Measurements from ENCODE around the gene PCSK1. TPM values are rescaled to one million over a fixed set of nuclear protein-coding genes. Genes with fewer than 3 reads are reported as not detected.

PCSK1 gene
- total and polyA plus RNA-seq, 7 donors, result 0.60 to 2.2 (median 1.7) TPM

DNA sequence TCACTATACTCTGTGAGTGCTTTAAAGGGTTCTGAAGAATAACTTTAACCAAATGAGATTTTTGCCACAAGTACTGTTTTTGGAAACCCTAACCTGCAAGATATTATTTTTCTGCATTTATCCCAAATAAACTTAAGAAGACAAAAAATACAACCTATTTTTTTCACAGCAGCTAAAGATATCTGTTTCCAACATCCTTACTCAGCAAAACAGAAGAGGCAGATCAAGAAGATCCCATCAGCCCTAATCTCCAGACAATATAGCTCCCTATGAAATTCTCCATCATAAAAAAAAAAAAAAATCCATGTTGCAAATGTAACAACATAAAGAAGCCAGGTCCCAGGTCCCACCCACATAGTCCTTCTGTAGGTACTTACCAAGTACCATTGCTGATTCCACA is 7.6 kb downstream of the PCSK1 start:
- H3K36me3 ChIP-seq, result no peaks in the 10 kb centered on the region
- no peaks in the 10 kb centered on the region for H3K4me1 ChIP-seq
- TF ChIP-seq POLR2AphosphoS5 (IDR thresholded peaks at IDR 0.05) (no peak), EP300 (IDR thresholded peaks at IDR 0.05) (no peak), POLR2A (IDR thresholded peaks at IDR 0.05) (no peak)
- TF ChIP-seq, protein P1, sequence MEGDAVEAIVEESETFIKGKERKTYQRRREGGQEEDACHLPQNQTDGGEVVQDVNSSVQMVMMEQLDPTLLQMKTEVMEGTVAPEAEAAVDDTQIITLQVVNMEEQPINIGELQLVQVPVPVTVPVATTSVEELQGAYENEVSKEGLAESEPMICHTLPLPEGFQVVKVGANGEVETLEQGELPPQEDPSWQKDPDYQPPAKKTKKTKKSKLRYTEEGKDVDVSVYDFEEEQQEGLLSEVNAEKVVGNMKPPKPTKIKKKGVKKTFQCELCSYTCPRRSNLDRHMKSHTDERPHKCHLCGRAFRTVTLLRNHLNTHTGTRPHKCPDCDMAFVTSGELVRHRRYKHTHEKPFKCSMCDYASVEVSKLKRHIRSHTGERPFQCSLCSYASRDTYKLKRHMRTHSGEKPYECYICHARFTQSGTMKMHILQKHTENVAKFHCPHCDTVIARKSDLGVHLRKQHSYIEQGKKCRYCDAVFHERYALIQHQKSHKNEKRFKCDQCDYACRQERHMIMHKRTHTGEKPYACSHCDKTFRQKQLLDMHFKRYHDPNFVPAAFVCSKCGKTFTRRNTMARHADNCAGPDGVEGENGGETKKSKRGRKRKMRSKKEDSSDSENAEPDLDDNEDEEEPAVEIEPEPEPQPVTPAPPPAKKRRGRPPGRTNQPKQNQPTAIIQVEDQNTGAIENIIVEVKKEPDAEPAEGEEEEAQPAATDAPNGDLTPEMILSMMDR (IDR thresholded peaks at IDR 0.05), result no peak
- no peak overlapping the region for H3K27ac ChIP-seq
- no peak overlapping the region for H3K4me3 ChIP-seq
- peaks cover 0 to 9% (median 0%) of the 10 kb centered on the region in 3 donors for H3K27me3 ChIP-seq
- DNase-seq, result no peak
- H3K9me3 ChIP-seq, result no peaks in the 10 kb centered on the region
- intact Hi-C loops (cut with DNase I), result no loop called here

DNA sequence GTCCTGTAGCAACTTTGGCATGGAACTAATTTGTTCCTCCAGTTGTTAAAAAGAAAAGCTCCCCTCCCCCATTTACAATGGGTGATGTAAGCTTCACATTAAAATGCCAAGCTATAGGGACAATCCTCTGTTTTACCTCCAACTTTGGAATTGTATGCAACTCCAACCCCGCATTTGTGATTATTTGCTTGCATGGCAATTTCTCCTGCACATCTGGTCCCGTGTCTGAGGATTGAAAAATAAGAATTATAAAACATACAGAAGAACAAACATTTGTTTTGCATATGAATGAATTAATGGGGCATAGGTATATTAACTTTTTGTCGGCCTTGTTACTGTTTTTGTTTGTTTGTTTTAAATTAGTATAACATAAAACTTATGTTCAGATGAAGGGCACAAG is 17.2 kb downstream of the PCSK1 start:
- Histone ChIP-seq H3K27ac (no peak overlapping the region), H3K9me3 (no peaks in the 10 kb centered on the region), H3K4me1 (no peaks in the 10 kb centered on the region), H3K27me3 (no peaks in the 10 kb centered on the region), H3K4me3 (no peak overlapping the region), H3K36me3 (no peaks in the 10 kb centered on the region)
- DNase-seq, result no peak
- WGBS, 2 donors, result 81 to 88% methylated on average over 3 of the region's 3 CpGs
- intact Hi-C loops (cut with DNase I), result no loop called here
- TF ChIP-seq EP300 (IDR thresholded peaks at IDR 0.05) (no peak), POLR2A (IDR thresholded peaks at IDR 0.05) (no peak), POLR2AphosphoS5 (IDR thresholded peaks at IDR 0.05) (no peak)
- TF ChIP-seq, protein P1 (IDR thresholded peaks at IDR 0.05), result no peak

DNA sequence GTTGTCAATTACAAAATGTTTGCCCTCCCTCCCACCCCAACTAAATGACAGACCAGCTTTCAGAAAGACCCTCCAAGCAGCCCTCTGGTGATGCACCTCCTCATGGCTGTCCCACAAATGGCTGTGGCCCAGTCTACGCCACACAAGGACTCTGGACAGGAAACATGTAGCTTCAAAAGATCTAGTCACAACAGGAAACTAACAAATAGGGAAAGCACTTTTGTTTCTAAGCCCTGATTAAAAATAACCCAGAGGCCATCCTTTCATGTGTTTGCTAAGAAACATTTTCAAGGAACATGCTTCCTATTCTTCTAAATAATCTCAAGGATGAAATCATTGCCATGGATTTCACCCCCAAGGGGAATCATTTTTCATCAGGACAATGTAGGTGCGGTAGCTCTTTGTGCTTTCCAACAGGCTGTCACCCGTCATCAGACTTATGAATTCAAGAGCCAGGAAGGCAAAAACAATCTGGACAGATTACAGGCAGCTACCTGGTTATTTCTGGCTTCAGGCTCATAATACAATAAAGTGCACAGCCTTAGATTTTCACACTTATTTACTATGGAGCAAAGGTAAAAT is 20.1 kb downstream of the PCSK1 start:
- Histone ChIP-seq H3K4me3 (no peak overlapping the region), H3K27ac (no peak overlapping the region), H3K4me1 (no peaks in the 10 kb centered on the region), H3K36me3 (no peaks in the 10 kb centered on the region), H3K27me3 (no peaks in the 10 kb centered on the region), H3K9me3 (no peaks in the 10 kb centered on the region)
- no peak for DNase-seq
- 77 to 91% methylated on average over 3 of the region's 3 CpGs for WGBS, 2 donors
- intact Hi-C loops (cut with DNase I), result no loop called here
- TF ChIP-seq EP300 (IDR thresholded peaks at IDR 0.05) (no peak), POLR2A (IDR thresholded peaks at IDR 0.05) (no peak), POLR2AphosphoS5 (IDR thresholded peaks at IDR 0.05) (no peak)
- TF ChIP-seq, protein P1 (IDR thresholded peaks at IDR 0.05), result no peak

DNA sequence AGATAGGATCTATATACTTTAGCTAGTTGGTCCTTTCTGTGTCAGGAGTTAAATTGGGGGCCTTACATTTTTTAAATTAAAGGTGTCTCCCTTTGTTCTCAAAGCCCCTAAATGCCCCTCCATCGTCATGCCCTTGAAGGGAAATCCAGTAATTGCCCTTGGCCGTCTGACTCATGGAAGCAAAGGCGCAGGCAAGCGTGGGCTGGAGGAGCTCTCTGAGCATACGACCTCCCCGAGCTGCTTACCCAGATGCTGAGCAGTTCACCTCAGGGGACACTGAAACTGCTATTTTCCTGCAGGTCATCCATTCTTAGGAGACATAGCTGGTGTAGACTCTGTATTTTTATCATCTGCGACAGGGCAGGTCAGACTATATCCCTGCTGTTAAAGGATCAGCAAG is 23.0 kb downstream of the PCSK1 start:
- Histone ChIP-seq H3K27me3 (no peaks in the 10 kb centered on the region), H3K27ac (no peak overlapping the region), H3K4me1 (no peaks in the 10 kb centered on the region), H3K4me3 (no peak overlapping the region), H3K9me3 (no peaks in the 10 kb centered on the region), H3K36me3 (no peaks in the 10 kb centered on the region)
- TF ChIP-seq POLR2A (IDR thresholded peaks at IDR 0.05), result no peak
- no peak for TF ChIP-seq EP300 (IDR thresholded peaks at IDR 0.05)
- TF ChIP-seq, protein P1 (IDR thresholded peaks at IDR 0.05), result no peak
- no peak for TF ChIP-seq POLR2AphosphoS5 (IDR thresholded peaks at IDR 0.05)
- 83 to 87% methylated on average over 7 of the region's 7 CpGs for WGBS, 2 donors
- intact Hi-C loops (cut with DNase I), result no loop called here
- no peak for DNase-seq

All from sigmoid colon (tissue), 7 donors.